Measurements from ENCODE around the gene ZNF175. TPM values are rescaled to one million over a fixed set of nuclear protein-coding genes. Genes with fewer than 3 reads are reported as not detected.
A peak's percentile ranks its signal among the peaks of the same experiment; 100 is the strongest.

Gene ZNF175
- total and polyA plus RNA-seq, 3 experiments from 2014 or later: 3.2 to 11.6 (median 10.0) TPM

GRCh38 chr19:51546650-51547396 lies 24.3 kb upstream of the ZNF175 start:
- POLR2A ChIA-PET: no interaction called here
- Mint-ChIP-seq H3K27me3 (peaks cover 41 to 69% of the 10 kb centered on the region in 2 donors), H3K9me3 (no peaks in the 10 kb centered on the region), H3K27ac (no peak overlapping the region), H3K4me1 (peaks cover 7 to 26% (median 18%) of the 10 kb centered on the region in 3 donors), H3K4me3 (peak overlapping the region in 1 of 7 donors; percentile 44), H3K36me3 (no peaks in the 10 kb centered on the region)
- Histone ChIP-seq H3K36me3 (ENCODE audit: insufficient read depth, low read length) (no peaks in the 10 kb centered on the region), H3K27ac (ENCODE audit: low read depth, low read length) (peak overlapping the region; percentile 96), H3K4me3 (ENCODE audit: low read length) (no peak overlapping the region), H3K4me1 (ENCODE audit: insufficient read depth, low read length) (peaks cover 5% of the 10 kb centered on the region), H3K27me3 (ENCODE audit: insufficient read depth, low read length, poor library complexity, severe bottlenecking) (no peaks in the 10 kb centered on the region), H3K9me3 (ENCODE audit: low read length) (no peaks in the 10 kb centered on the region)
- CTCF ChIA-PET: no interaction called here
- no peak for DNase-seq

- POLR2A ChIA-PET: no interaction called here
- CTCF ChIA-PET: interaction anchor here (0.7 kb wide), 1 partner anchor 110 kb away, joined by 3 read pairs; no protein-coding TSS in a partner anchor
- Mint-ChIP-seq H3K27ac (peak overlapping the region in 1 of 8 donors; percentile 58), H3K27me3 (peaks cover 43 to 69% of the 10 kb centered on the region in 2 donors), H3K4me3 (no peak overlapping the region), H3K9me3 (peaks cover 0 to 3% (median 0%) of the 10 kb centered on the region in 5 donors), H3K36me3 (no peaks in the 10 kb centered on the region), H3K4me1 (peaks cover 11 to 33% (median 22%) of the 10 kb centered on the region in 3 donors)
- Histone ChIP-seq H3K4me1 (ENCODE audit: insufficient read depth, low read length) (peaks cover 5% of the 10 kb centered on the region), H3K4me3 (ENCODE audit: low read length) (no peak overlapping the region), H3K36me3 (ENCODE audit: insufficient read depth, low read length) (no peaks in the 10 kb centered on the region), H3K27ac (ENCODE audit: low read depth, low read length) (peak overlapping the region; percentile 96), H3K9me3 (ENCODE audit: low read length) (no peaks in the 10 kb centered on the region), H3K27me3 (ENCODE audit: insufficient read depth, low read length, poor library complexity, severe bottlenecking) (no peaks in the 10 kb centered on the region)
- no peak for DNase-seq
Measured at GRCh38 chr19:51547397-51548212, 23.5 kb upstream of the ZNF175 start.

GRCh38 chr19:51548213-51548651 lies 22.9 kb upstream of the ZNF175 start:
- H3K4me3 ChIP-seq (ENCODE audit: low read length): no peak overlapping the region
- no peaks in the 10 kb centered on the region for H3K9me3 ChIP-seq (ENCODE audit: low read length)
- POLR2A ChIA-PET: no interaction called here
- CTCF ChIA-PET: no interaction called here
- Mint-ChIP-seq H3K4me3 (no peak overlapping the region), H3K27ac (no peak overlapping the region), H3K4me1 (peaks cover 11 to 33% (median 22%) of the 10 kb centered on the region in 3 donors), H3K27me3 (peaks cover 48 to 67% of the 10 kb centered on the region in 2 donors), H3K9me3 (peaks cover 0 to 4% (median 0%) of the 10 kb centered on the region in 5 donors), H3K36me3 (no peaks in the 10 kb centered on the region)
- no peaks in the 10 kb centered on the region for H3K36me3 ChIP-seq (ENCODE audit: insufficient read depth, low read length)
- H3K27me3 ChIP-seq (ENCODE audit: insufficient read depth, low read length, poor library complexity, severe bottlenecking): no peaks in the 10 kb centered on the region
- peak overlapping the region; percentile 96 for H3K27ac ChIP-seq (ENCODE audit: low read depth, low read length)
- H3K4me1 ChIP-seq (ENCODE audit: insufficient read depth, low read length): peaks cover 5% of the 10 kb centered on the region
- no peak for DNase-seq

- Mint-ChIP-seq H3K27me3 (peaks cover 48 to 70% of the 10 kb centered on the region in 2 donors), H3K9me3 (peaks cover 0 to 4% (median 0%) of the 10 kb centered on the region in 5 donors), H3K36me3 (no peaks in the 10 kb centered on the region), H3K4me1 (peaks cover 11 to 33% (median 22%) of the 10 kb centered on the region in 3 donors), H3K4me3 (no peak overlapping the region), H3K27ac (peak overlapping the region in 1 of 8 donors; percentile 66)
- ChIA-PET POLR2A (no interaction called here), CTCF (no interaction called here)
- Histone ChIP-seq H3K27ac (ENCODE audit: low read depth, low read length) (peak overlapping the region; percentile 96), H3K9me3 (ENCODE audit: low read length) (no peaks in the 10 kb centered on the region), H3K27me3 (ENCODE audit: insufficient read depth, low read length, poor library complexity, severe bottlenecking) (no peaks in the 10 kb centered on the region), H3K4me3 (ENCODE audit: low read length) (no peak overlapping the region), H3K36me3 (ENCODE audit: insufficient read depth, low read length) (no peaks in the 10 kb centered on the region), H3K4me1 (ENCODE audit: insufficient read depth, low read length) (peaks cover 5% of the 10 kb centered on the region)
- DNase-seq: no peak
Measured at GRCh38 chr19:51548891-51549305, 22.2 kb upstream of the ZNF175 start.

- H3K27ac Mint-ChIP-seq: peak overlapping the region in 1 of 8 donors; percentile 66
- peaks cover 0 to 6% (median 3%) of the 10 kb centered on the region in 5 donors for H3K9me3 Mint-ChIP-seq
- ChIA-PET POLR2A (no interaction called here), CTCF (interaction anchor here (1.0 kb wide), 1 partner anchor 241 kb away, joined by 3 read pairs; no protein-coding TSS in a partner anchor)
- Histone ChIP-seq H3K36me3 (ENCODE audit: insufficient read depth, low read length) (no peaks in the 10 kb centered on the region), H3K27me3 (ENCODE audit: insufficient read depth, low read length, poor library complexity, severe bottlenecking) (no peaks in the 10 kb centered on the region), H3K9me3 (ENCODE audit: low read length) (no peaks in the 10 kb centered on the region), H3K4me1 (ENCODE audit: insufficient read depth, low read length) (peaks cover 5% of the 10 kb centered on the region), H3K4me3 (ENCODE audit: low read length) (no peak overlapping the region), H3K27ac (ENCODE audit: low read depth, low read length) (peak overlapping the region; percentile 96)
- DNase-seq: no peak
- H3K36me3 Mint-ChIP-seq: no peaks in the 10 kb centered on the region
- H3K4me3 Mint-ChIP-seq: no peak overlapping the region
- peaks cover 47 to 73% of the 10 kb centered on the region in 2 donors for H3K27me3 Mint-ChIP-seq
- peaks cover 11 to 33% (median 22%) of the 10 kb centered on the region in 3 donors for H3K4me1 Mint-ChIP-seq
Measured at GRCh38 chr19:51549533-51550324, 21.4 kb upstream of the ZNF175 start.

GRCh38 chr19:51550848-51551672 lies 20.0 kb upstream of the ZNF175 start:
- ChIA-PET POLR2A (no interaction called here), CTCF (interaction anchor here (1.0 kb wide), 1 partner anchor 242 kb away, joined by 3 read pairs; no protein-coding TSS in a partner anchor)
- Mint-ChIP-seq H3K36me3 (no peaks in the 10 kb centered on the region), H3K4me1 (peaks cover 11 to 33% (median 22%) of the 10 kb centered on the region in 3 donors), H3K9me3 (peaks cover 3 to 8% (median 5%) of the 10 kb centered on the region in 5 donors), H3K4me3 (peak overlapping the region in 1 of 7 donors; percentile 17), H3K27me3 (peaks cover 48 to 83% of the 10 kb centered on the region in 2 donors), H3K27ac (no peak overlapping the region)
- no peak overlapping the region for H3K4me3 ChIP-seq (ENCODE audit: low read length)
- H3K27me3 ChIP-seq (ENCODE audit: insufficient read depth, low read length, poor library complexity, severe bottlenecking): no peaks in the 10 kb centered on the region
- H3K4me1 ChIP-seq (ENCODE audit: insufficient read depth, low read length): peaks cover 4% of the 10 kb centered on the region
- DNase-seq: no peak
- H3K9me3 ChIP-seq (ENCODE audit: low read length): no peaks in the 10 kb centered on the region
- H3K27ac ChIP-seq (ENCODE audit: low read depth, low read length): peak overlapping the region; percentile 96
- no peaks in the 10 kb centered on the region for H3K36me3 ChIP-seq (ENCODE audit: insufficient read depth, low read length)

All from CD8-positive, alpha-beta memory T cell (primary cell).